Umbilical cord (tissue), 2 donors: ENCODE results near the gene LPCAT2. TPM values are rescaled to one million over a fixed set of nuclear protein-coding genes. Genes with fewer than 3 reads are reported as not detected.

Source experiments
- DNase-seq: peaks from one replicate; pipeline ENCODE4 v3.0.0-alpha.2; 2015; ENCODE audit warnings: low spot score
- total RNA-seq: library from RNA; depleted of rRNA; stranded (reverse); fragments of >200 nt; gene quantifications from one replicate; pipeline ENCODE4 v1.2.3, GENCODE V29; 2014; ENCODE audit warnings: low replicate concordance; ENCODE audit not compliant: insufficient read depth

LPCAT2 gene
- total RNA-seq, 1 donor from 2014 or later = 47.7 TPM

DNA sequence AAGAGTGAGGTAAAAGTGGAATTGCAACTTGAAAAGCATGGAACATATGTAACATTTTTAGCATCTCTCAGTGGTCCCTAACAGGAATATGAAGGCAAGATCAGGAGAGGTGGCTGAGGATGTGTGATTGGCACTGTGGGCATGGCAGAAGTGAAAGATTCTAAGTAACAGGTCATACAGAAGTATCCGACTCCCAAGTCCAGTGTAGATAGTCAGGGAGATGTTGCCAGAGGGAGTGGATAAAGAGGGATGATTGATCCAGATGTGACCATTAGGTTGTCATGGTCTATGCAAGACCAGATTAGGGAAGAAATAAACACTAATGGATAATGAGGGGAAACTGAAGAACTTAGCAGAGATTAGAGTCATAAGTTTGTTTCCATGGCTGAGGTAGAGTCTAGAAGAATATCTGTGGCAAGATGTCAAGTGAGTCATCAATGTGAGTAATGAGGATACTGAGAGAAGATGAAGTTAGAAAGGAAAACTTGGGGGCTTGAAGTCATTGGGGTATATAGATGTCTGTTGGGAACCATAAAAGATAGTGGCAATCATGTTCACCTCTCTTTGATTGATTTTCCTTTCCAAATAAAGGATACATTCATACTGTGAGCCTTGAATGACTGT is 33.7 kb downstream of the LPCAT2 start:
- peak; percentile 59 for DNase-seq

DNA sequence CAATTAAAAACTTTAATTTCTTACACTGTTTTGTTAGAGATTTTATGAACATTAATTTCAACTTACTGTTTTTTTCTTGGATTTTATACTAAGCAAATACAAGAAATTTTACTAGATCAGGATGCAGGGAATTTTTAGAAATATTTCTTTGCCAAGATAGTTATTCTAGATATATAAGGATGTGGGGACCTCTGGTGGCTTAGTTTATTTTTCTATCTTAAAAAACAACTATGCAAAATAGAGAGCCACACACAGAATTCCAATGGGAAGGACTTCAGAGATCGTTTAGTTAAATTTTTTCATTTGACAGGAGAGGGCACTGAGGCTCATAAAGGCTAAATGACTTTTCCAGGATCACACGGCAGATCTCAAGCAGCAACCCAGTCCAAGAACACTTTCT is 34.6 kb downstream of the LPCAT2 start:
- DNase-seq = peak; percentile 72

DNA sequence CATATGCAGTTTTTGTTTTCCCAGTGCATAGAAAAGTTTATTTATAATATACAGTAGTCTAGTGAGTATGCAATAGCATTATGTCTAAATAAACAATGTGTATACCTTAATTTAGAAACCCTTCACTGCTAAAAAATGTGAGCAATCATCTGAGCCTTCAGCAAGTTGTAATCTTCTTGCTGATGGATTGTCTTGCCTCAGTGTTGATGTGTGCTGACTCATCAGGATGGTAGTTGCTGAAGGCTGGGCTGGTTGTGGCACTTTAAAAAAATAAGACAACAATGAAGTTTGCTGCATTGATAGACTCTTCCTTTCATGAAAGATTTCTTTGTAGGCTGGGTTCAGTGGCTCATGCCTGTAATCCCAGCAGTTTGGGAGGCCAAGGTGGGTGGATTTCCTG is 43.7 kb downstream of the LPCAT2 start:
- no peak for DNase-seq

DNA sequence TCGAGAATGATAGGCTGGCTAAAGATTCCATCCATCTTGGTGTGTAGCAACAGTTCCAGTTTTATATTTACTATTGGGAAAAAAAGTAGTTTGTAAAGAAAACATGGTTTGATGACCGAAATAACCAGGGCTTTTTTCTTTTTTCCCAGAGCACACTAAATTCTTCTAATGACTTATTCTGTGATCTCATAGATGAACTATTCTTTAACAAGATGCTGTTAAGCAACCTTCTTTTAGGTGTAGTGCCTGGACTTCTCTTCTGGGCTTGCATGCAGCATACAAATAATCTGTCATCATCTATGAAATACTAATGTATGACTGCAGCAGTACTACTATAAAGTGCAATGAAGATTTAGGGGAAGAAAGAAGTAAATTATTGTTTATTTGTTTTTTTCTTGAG is 46.6 kb downstream of the LPCAT2 start:
- DNase-seq = no peak

DNA sequence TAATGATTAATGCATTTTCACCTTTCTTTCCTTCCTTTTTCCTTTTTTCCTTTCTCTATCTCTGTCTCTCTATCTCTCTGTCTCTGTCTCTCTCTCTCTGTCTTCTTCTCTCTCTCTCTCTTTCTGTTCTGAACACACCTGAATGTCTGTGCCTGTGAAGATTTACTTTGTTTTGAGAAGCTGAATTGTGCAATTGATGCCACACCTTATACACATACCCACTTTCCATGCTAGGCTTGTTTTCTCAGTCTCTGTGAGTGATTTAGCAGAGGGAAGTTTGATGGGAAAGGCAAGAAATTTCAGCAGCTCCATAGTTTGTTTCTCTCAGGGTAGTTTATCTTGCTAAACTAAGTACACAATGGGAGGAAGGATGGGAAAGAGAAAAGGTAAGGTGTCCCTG is 48.3 kb downstream of the LPCAT2 start:
- no peak for DNase-seq

DNA sequence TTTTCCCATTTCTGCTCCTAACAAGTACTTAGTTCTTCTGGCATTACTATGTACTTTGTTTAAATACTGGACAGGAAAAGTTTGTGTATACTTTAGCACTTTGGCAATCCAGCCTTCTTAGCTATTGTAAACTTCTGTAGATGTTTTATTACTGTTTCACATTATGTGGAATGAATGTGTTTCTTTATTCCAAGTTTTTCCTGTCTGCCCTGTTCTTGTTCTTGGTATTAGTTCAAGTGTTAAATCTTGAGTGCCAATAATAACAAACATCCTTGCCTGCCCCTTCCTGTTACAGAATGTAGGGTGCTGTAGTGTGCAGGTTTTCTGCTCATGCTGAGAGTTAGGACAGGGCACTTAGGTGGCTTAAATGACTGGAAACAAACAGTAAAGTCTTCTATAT is 50.4 kb downstream of the LPCAT2 start:
- DNase-seq = no peak

DNA sequence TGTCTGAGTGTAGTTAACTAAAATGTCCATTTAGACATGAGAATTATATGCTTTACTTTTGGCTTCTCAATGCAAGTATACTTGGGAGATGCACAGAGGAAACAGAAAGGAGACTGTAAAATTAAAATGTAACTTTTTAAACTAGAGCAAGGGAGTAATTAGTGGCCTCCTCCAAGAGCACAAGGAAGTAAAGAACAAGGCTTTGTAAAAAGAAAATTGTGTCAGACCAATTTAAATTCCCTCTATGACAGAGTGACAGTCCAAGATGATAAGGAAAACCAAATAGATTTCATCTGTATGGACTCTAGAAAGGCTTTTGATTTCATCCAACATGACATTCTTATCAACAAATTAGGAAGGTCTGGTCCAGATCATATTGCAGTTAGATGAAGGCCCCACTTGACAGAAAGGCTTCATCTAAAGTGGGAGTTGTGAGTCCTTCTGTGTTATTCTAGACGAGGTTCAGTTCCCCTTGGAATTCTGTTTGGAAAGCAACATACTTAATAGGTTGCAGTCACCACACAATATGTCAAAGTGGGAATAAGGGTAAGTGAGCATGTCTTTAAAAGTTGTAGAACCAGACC is 51.2 kb downstream of the LPCAT2 start:
- DNase-seq = no peak

DNA sequence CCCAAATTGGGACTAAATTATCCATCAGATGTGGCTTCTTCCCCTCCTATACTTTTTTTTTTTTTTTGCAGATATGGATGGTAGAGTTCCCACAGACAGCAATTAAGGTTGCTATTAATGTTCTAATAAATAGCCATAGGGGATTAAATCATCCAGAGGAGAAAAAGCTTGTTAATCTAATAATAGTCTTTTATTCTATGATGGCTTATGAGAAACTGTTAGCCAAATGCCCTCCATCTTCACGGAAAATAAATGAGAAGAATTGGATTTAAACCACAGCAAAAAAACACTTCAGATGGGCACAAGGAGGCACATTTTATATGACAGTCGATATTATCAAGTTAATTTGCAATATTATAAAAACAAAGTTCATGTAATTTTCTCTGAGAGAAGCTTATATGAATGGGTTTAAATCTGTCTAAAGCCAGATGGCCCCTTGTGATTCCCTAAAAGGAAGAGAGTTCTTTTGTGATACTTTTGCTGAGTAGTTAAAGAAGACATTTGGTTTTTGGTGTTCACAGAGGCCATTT is 52.5 kb downstream of the LPCAT2 start:
- no peak for DNase-seq

DNA sequence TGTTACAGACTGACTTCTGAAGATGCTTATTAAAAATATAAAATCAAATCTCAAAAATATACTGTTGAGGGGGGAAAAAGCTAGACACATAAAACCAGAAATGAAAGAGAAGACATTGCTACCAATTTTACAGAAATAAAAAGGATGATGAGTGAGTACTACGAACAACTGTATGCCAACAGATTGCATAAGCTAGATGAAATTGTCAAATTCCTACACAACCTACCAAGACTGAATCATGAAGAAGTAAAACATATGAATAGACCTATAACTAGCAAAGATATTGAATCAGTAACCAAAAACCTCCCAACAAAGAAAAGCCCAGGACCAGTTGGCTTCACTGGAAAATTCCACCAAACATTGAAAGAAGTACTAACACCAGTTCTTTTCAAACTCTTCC is 54.1 kb downstream of the LPCAT2 start:
- no peak for DNase-seq

DNA sequence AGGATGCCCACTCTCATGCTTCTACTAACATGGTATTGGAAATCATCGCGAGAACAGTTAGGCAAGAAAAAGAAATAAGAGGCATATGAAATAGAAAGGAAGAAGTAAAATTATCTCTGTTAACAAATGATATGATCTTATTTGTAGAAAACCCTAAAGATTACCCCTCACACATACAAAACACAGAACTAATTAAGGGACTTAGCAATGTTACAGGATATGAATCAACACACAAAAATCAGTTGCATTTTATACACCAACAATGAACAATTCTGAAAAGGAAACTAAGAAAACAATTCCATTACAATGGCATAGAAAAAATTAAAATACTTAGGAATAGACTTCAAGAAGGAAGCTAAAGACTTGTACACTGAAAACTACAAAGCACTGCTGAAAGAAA is 54.9 kb downstream of the LPCAT2 start:
- no peak for DNase-seq

DNA sequence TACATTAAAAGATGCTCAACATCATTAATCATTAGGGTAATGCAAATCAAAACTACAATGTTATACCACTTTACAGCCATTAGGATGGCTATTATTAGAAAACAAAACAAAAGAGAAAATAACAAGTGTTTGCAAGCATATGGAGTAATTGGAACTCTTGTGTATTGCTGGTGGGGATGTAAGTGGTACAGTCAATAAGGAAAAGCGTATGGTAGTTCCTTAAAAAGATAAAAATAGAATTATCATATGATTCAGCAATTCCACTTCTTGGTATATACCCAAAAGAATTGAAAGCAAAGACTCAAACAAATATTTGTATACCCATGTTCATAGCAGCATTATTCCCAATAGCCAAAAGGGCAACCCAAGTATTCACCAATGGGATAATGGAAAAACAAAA is 56.2 kb downstream of the LPCAT2 start:
- DNase-seq = no peak

DNA sequence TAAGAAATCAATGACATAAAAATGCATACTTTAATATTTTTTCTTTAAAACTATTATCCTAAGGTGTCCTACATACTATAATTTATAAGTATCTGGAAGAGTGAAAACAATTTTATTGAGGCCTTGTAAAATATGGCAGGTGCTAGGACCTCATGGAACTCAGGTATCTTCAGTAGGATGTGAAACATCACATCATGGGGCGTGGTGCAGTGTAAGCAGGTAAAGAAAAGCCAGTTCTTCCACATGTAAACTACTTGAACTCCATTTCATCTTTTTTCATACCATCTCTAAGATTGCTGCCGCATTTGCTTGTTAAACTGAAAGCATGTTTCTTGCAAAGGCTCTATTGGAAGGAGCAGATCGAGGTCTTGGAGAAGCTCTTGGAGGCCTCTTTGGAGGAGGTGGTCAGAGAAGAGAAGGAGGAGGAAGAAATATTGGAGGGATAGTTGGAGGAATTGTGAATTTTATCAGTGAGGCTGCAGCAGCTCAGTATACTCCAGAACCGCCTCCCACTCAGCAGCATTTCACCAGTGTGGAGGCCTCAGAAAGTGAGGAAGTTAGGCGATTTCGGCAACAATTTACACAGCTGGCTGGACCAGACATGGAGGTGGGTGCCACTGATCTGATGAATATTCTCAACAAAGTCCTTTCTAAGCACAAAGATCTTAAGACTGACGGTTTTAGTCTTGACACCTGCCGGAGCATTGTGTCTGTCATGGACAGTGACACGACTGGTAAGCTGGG is 57.7 kb downstream of the LPCAT2 start, which contains the start of gene CAPNS2:
Gene CAPNS2, plus strand, starts transcription at position 253 of the 744 bp plus-strand sequence. Its CDS starts 73 bp downstream, at position 326.
- no peak for DNase-seq

DNA sequence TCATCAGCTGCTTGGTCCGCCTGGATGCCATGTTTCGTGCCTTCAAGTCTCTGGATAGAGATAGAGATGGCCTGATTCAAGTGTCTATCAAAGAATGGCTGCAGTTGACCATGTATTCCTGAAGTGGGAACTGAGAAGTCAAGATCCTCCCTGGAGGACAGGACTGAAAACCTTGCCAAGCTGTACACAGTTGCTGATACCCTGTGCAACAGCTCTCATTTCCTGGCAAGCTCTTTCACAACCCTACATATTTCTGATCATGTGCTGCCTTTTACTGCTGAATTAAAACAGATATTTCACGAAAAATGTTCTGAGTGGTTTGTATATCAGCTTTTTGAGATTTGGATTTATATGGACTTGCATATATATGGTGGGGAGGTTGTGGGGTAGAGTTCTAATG is 58.5 kb downstream of the LPCAT2 start:
- DNase-seq = peak; percentile 84

DNA sequence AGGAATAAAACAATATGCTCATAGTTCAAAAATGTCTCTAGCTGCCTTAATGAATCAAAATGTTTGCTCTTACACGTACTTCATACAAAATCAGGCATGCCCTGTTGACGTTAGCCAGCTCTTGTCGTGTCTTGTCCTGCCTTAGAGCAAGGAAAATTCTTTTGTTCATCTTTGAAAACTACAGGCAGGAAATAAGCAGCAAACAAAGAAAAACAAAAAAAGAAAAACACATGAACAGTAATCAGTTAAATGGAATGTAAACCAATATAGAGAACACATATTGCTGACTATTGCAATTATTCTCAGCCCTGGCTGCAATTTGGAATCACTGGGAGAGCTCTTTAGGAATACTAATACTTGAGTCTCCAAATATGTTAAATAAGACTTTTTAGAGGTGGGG is 59.3 kb downstream of the LPCAT2 start:
- DNase-seq = peak; percentile 81

DNA sequence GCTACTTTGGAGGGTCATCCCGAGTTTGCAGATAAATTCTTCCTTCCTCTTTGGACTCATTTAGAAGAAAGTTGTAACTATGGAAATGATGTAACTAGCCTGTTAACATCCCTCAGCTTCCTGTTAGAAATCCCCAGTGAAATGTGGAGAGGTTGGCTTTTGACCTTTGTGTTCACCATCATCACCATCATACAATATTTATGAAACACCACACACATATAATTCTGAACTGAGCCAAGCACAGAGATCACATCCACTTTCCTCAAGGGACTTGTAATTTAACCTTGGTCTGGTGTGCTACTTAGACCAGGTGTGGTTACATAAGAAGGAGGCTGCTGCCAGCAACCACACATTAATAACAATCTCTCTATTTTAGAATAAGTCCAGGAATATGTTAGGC is 60.2 kb downstream of the LPCAT2 start:
- no peak for DNase-seq

DNA sequence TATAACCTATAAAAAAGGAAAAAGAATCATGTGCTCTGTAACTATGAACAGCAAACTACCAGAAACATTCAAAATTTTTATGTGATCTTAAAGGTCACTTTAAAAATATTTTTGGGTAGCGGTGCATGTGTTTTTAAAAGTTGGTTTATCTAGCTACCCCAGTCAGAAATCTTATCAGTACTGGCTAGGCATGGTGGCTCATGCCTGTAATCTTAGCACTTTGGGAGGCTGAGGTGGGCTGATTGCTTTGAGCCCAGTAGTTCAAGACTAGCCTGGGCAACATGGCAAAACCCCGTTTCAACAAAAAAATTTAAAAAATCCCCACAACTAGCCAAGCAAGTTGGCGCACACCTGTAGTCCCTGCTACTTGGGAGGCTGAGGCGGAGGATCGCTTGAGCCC is 61.3 kb downstream of the LPCAT2 start:
- DNase-seq = peak; percentile 44

DNA sequence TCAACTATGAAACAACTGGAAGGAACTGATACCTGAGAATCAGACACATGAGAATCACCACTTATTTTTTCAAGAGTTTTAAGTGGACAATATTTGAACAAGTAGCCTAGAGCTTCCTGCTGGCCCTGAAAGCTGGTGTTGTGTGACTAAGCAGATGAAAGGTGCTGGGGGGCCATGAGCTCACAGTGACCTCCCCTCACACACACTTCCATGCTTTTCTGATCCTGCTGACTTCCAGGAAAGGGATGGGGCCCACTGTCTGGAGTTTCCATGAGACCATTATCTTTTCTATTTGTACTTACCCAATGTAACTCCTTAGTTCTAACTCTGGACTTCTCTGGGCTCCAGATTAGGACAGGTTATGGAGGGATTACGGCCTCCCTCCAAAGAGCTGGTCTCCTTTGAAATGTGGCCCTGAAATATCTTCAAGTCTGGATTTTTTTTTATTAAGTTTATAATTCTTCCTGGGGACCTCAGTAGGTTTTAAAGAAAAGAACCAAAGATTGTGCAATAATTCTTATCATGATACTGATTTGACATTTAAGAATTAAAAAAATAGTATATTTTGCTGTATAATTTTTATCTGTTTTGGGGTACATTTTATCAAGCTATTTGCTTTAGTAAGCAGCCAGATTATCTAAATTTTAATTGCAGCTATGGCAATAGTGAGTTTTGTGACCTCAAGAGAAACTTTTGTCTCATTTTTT is 62.5 kb downstream of the LPCAT2 start:
- peak; percentile 68 for DNase-seq

DNA sequence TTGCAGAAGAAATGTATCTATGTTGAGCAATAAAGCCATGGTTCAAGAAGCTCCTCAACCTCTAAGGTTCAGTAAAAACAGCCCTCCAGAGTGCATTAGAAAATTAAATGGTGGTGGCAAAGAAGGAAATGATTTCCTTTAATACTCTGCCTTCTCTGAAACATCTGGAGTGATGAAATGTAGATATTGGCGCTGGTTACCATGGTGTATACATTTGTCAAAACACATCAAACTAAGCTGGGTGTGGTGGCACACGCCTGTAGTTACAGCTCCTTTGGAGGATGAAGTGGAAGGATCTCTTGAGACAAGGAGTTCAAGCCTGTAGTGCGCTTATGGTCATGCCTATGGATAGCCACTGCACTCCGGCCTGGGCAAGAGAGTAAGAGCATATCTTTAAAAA is 63.6 kb downstream of the LPCAT2 start:
- DNase-seq = no peak

DNA sequence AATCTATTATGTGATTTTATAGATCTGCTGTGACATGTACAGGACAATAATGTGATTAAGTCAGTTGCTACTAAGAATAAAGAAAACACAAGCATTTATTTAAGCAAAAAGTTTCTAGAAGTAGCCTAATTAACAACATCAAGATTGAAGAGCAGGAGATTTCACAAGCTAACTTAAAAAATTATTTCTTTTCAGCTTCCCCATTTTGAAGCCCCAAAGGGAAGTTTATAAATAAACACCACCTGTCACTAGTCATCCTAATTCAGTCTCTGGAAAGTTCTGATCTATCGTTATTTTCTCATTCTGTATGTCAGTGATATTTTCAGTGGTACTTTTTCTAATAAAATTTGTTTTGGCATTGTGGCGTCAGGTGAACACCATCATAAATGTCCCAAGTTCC is 65.9 kb downstream of the LPCAT2 start:
- DNase-seq = no peak

DNA sequence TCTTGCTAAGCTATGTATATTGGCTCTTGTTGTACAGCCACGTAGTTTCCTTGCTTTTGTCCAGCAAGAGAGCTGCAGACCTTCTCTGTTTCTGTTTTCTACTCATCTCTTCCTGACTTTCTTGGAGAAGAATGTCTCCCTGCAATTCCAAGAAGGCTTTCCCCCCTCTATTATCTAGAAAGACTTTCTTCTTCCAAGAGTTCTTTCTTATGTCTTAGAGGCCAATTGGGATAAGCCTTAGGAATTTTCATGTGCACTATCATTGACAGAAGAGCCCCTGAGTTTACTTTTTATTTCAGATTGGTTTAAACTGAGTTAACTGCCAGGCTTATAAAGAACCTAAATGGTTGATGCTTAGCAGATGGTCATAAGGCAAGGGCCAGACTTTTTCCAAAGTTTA is 66.6 kb downstream of the LPCAT2 start:
- DNase-seq = peak; percentile 96

DNA sequence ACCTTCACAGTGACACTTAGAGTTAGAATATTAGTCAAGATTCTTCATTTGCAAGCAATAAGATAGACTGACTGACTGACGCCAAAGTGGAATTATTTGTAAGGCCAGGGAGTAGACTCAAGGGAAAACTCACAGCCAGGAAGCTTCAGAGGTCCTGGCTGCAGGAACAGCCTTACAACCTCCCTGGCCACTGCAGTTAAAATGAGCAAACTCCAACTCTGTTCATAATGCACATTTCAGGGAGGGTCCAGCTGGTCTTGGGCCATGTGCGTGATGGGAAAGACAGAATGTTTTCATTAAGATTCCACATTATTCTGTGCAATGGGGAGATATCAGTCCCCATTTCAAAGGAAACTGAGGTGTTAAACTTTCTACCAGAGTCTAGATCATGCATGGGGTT is 67.5 kb downstream of the LPCAT2 start:
- peak; percentile 76 for DNase-seq

DNA sequence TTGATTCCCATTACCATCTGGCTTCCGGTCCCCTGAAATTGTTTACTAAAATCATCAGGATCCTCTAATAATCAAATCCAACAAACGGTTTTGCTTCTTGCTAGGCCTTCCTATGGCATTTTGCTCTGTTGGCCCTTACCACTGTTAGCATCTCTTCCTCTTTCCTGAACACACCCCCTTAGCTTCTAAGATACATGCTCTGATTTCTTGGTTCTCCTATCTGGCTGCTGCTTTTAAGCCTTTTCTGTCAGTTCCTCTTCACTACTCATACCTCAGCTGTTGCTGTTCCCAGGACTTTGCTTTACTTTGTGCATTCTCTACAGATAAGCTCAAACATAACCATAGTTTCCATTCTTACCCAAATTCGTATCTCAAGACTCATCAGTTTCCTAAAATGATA is 69.0 kb downstream of the LPCAT2 start:
- DNase-seq = no peak
